Measurements from ENCODE around the gene ADGRB3.
A peak's percentile ranks its signal among the peaks of the same experiment; 100 is the strongest.

ADGRB3 gene

GRCh38 chr6:68634726-68635411, at the start of gene ADGRB3:
ADGRB3 (plus strand) TSS chr6:68635282; CDS start chr6:68638676, 3,394 bp downstream.
- DNase-seq (ENCODE audit: low read depth), result peak; percentile 70

DNA sequence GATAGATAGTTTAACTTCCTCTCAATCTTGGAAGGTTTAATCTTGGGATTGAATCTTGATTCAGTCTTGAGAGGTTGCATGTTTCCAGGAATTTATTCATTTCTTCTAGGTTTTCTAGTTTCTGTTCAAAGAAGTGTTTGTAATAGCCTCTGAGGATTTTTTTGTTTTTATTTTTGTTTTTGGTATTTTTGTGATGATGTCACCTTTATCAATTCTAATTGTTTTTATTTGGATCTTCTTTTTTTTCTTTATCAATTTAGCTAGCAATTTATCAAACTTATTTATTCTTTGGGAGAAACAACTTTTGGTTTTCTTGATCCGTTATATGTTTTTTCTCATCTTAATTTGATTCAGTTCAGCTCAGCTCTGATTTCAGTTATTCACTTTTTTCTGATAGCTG, 41.5 kb upstream of the ADGRB3 start:
- no peak for DNase-seq (ENCODE audit: low read depth)

DNA sequence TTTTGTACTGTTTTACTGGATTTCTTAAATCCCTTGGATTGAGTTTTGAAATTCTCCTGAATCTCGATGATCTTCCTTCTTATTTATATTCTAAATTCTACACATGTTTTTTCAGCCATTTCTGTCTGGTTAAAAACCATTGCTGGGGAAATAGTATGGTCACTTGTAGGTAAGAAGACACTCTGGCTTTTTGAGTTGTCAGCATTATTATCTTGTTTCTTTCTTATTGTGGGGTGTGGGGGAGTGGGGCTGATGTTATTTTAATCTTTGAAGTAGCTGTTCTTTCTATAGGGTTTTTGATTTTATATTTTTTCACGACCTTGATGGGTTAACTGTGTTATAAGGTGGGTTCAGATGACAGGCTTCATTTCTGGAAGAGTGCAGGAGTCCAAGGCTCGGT, 37.4 kb upstream of the ADGRB3 start:
- DNase-seq (ENCODE audit: low read depth), result no peak

DNA sequence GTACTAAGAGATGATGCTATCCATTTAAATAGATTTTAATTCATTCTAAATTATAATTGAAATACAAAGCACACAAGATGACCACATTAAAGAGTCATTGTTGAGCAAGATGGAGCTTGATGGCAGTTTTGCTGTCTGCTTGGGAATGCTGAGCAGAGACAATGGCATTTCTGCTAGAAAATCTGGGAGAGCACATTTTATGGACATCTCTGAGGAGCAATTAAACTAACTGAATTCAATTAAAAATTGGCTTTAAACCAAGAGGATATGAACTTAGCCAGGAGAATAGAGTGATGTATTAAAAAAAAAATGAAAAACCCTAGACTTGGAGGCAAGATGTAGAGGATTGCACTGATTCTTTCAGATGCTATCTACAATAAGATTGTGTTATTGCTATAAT, 19.1 kb upstream of the ADGRB3 start:
- DNase-seq (ENCODE audit: low read depth), result no peak

DNA sequence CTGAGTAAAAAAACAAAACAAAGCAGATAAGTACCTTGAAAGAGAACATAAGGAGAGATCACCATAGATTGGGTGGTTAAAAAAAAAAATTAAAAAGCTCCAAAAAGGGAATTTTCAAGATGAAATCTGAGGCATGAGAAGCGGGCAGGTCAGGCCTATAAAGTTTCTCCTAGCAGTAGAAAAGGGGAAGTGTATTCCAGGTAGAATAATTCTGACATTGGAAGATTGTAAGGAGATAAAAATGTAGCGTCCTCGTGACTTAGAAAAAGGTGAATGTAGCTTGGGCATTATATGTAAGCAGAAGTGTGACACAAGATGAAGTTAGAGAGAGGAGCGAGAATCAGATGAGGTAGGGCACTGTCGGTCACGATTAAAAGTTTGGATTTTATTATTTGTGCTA, 9.1 kb upstream of the ADGRB3 start:
- no peak for DNase-seq (ENCODE audit: low read depth)

DNA sequence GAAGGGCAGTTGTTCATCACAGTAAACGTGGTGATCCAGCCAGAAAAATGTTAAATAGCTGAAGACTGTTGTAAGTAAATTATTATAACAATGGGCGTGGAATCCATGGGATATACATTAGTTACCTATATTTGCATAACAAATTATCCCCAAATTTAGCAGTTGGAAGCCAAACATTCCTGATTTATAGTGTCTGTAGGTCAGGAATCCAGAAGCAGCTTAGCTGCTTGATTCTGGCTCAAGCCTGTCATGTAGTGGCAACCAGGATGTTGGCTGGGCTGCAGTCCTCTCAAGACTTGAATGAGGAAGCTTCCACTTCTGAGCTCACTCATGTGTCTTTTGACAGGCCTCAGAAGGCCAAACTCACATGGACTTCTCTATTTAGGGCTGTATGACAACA, 6.9 kb upstream of the ADGRB3 start:
- DNase-seq (ENCODE audit: low read depth), result no peak

DNA sequence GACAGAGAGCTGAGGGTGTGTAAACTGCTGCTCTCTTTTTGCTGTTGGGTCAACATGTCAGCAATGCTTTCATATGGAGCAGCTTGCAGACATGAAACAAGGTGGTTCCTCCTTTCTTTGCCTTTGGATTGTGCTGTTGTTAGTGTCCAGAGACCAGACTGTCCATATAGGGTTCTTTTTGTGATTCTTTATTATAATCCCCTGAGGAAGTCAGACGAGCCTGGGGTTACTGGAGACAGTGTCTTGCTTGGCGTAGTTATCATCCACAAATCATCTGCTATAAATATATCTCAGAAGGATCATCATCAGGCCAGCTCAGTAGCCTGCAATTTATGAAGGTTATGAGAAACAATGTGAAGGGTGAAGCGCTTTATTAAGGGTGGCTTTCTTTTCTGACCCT, 2.3 kb upstream of the ADGRB3 start:
- no peak for DNase-seq (ENCODE audit: low read depth)

DNA sequence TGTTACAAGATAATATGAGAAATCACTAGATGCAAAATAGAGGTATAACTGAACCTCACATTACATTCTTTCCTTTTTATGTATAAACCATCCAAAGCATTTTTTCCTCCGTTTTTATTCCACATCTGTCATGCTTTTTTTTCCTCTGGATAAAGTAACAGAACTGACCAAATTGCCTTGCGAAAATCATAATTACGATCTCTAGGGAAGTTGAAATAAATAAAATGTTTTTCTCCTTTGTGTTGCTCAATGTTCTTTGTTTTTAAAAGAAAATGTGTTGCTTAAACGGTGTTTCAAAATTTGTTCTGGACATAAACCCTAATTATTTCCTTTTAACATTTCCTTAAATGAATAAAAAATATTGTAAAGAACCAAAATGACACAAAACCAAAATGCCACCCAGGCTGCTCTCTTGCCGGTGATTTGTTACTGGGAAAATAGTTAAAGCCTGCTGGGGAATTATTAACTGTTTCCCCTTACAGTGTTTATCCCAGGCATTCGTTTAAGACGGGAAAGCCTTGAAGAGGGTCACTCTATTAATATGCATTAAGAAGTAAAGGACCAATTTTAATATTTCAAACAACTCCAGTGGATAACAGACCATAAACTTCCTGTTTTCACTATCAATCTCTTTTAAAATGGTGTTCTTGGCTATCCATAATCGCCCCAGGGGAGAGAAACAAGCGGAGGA, 1.7 kb upstream of the ADGRB3 start:
- DNase-seq (ENCODE audit: low read depth), result no peak

DNA sequence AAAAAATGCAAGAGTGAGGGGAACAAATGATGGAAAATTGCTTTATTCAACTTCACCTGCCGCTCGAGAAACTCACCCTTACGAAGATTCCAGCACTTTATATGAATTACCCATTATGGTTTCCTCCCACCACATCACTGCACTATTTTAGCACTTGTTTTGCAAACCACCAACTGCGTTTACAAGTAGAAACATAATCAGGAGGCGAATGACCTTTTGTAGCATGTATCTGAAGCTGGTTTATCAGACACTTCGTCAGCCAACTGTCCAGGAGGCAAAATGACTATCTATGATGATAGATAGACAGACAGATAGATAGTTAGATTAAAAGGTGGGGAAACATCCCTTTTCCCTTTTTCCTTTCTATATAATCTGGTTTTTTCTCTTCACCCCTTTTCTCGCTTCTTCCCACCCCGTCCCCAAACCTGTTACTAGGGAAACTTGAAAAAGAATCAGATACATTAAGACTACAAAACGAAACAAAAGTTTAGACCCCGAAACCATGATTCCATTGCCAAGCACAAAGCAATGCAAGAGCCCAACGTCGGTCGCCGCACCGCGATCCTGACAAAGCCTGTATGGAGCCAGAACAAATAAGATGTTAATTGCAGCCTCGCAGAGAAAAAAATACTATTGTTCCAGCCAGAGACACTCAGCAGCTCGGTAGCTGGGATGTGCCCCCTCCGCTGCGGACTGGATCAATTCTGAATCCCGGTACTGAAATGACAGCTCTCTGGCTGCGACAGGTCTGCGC, 933 bp upstream of the ADGRB3 start:
- peak; percentile 3 for DNase-seq (ENCODE audit: low read depth)

DNA sequence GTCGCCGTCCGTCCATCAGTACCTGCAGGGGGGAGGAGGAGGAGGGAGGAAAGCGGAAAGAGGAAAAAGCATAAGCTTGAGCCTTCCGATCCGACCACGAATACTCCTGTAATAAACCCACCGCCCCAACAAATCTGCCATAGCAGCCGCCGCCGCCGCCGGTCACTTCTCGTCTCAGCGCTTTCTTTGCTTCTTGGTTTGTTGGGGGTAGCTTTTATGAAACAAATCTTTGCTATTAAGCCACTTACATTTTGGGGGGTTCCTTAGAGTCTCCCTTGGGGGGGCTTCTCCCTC, 277 bp downstream of the ADGRB3 start:
- no peak for DNase-seq (ENCODE audit: low read depth)

DNA sequence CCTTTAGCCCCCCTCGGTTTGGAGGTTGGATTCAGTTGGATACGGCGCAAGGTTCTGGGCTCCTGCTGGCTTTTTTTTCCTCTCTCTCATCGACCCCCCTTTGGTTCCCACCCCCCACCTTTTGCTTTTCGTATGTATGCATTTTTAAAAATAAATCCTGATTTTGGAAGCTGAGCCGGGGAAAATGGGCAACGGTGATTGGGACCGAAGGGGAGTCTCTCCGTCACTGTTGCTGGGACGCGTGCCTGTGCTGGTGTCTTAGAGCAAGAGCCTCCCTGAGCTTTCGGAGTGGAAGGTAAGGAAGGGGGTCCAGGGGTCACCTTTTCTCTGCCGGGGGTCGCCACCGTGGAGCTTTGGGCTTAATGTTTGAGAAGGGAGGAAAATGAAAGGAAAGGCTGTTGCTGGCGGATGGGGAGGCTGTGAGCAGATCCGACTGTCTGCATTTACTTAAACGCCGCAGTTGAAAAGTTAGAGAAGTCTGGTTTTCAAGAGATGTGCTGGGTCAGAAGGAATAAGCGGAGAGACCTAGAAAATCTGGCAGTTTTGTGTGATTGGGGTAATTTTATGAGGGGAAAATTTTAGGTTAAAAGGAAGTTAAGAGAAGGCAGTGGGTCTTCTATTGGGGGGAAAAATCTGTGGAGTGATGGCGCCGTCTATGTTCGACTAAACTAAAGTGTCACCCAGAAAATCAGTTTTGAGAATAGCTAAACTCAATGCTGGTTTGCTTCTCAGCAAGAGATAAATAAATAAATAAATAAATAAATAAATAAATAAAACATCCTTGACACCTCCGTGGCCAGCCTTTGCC, 828 bp downstream of the ADGRB3 start:
- DNase-seq (ENCODE audit: low read depth), result peak; percentile 19

DNA sequence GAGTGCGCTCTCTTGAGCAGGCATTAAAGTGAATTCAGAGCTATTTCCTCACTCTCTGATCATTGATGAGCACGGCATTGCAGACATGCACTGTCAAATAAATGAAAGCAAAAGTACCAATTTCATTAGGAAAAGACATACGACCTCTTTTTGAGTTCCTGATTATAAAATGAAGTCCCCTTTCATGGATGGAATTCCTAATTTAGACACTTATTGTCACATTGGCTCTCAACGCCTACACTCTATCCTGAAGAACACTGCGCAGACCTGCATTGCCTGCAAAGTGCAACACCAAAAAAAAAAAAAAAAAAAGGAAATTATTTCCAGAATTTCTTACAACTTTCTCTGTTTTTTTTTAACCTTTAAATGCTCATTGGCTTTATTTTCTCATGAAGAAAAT, 1.6 kb downstream of the ADGRB3 start:
- DNase-seq (ENCODE audit: low read depth), result no peak

- no peak for DNase-seq (ENCODE audit: low read depth)
These were observed 2.0 kb downstream of the ADGRB3 start for GRCh38 chr6:68637071-68637470.

DNA sequence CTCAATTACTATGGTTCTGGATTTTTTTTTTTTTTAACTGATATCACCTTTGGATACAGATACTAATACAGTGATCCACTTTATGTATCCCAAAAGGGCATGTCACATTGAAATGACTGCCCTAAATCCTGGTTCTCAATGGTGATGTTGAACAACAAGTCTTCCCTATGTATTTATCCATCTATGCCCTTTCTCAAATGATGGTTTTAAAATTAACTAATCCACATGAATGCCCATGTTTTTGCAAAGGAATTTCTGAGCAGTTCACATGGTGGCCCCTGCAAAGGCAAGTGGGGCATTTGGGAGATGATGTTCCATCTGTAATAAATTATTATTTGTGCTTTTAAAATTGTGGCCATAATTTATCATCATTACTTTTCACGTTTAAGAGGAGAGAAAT, 2.7 kb downstream of the ADGRB3 start:
- DNase-seq (ENCODE audit: low read depth), result no peak

DNA sequence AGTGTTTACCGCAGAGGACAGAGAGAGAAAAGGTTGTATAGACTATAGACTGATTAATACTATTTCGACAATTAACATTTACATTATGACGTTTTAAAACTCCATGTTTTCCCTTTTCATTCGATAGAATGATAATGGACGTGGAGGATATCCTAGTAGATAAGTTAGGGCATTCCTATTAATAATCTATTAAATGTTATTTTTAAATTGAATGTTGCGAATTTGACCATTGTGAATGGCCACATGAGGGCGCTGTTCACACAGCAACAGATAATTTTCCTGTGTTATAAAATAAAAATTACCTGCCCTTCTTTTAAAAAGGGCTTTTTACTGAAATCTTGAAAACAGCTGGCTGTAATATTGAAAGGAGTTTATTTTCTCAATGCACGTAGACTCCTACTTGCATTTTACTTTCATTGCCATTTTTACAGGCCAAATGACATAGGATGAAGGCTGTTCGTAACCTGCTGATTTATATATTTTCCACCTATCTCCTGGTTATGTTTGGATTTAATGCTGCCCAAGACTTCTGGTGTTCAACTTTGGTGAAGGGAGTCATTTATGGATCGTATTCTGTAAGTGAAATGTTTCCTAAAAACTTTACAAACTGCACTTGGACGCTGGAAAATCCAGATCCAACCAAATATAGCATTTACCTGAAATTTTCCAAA, 3.3 kb downstream of the ADGRB3 start:
- DNase-seq (ENCODE audit: low read depth), result peak; percentile 47

- DNase-seq (ENCODE audit: low read depth), result no peak
These were observed 4.1 kb downstream of the ADGRB3 start for GRCh38 chr6:68639211-68639610.

GRCh38 chr6:68639826-68640490, 4.9 kb downstream of the ADGRB3 start:
- DNase-seq (ENCODE audit: low read depth), result no peak

GRCh38 chr6:68640491-68640835, 5.4 kb downstream of the ADGRB3 start:
- no peak for DNase-seq (ENCODE audit: low read depth)

GRCh38 chr6:68641172-68641571, 6.1 kb downstream of the ADGRB3 start:
- no peak for DNase-seq (ENCODE audit: low read depth)

- DNase-seq (ENCODE audit: low read depth), result no peak
These were observed 7.0 kb downstream of the ADGRB3 start for GRCh38 chr6:68642081-68642480.

- DNase-seq (ENCODE audit: low read depth), result no peak
These were observed 7.9 kb downstream of the ADGRB3 start for GRCh38 chr6:68642977-68643376.

DNA sequence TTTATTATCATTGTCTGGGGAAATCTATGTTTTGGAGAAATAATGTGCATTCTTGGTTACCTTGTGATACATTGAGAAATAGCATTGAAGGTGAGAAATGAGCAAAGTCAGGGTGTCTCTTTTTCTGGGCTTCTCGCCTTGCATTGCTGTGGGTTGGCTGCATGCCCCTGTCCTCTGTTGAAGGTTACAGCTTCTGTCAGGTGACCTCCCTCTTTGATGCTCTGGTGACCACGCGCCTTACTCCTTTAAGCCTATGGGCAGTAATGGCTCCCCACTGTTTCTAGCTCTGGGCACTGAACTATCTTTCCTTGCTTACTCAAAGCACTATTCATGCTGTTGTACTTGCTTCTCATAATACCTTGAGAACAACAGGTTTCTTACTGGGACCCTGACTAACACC, 14.6 kb downstream of the ADGRB3 start:
- DNase-seq (ENCODE audit: low read depth), result no peak
